ENCODE measurements around the gene RERE.
A peak's percentile ranks its signal among the peaks of the same experiment; 100 is the strongest.

Gene RERE

DNA sequence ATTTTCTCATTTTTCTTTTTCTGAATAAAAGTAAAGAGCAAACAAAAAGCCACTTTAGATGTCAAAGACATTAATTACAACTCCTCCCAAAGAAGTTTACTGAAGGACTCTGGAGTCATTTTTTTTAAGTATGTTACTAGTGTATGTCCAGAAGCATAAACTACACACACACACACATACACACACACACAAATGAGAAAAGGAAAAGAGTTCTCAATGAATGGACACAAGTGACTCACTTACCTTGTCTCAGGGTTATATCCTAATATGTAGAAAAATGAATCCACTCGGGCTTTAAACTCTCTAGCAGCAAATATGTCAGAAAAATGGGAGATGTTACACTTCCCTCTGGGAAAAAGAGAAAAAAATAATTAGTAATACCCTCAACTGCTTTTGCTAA is 276.5 kb downstream of the RERE start:
- DNase-seq (ENCODE audit: low read depth), result no peak

DNA sequence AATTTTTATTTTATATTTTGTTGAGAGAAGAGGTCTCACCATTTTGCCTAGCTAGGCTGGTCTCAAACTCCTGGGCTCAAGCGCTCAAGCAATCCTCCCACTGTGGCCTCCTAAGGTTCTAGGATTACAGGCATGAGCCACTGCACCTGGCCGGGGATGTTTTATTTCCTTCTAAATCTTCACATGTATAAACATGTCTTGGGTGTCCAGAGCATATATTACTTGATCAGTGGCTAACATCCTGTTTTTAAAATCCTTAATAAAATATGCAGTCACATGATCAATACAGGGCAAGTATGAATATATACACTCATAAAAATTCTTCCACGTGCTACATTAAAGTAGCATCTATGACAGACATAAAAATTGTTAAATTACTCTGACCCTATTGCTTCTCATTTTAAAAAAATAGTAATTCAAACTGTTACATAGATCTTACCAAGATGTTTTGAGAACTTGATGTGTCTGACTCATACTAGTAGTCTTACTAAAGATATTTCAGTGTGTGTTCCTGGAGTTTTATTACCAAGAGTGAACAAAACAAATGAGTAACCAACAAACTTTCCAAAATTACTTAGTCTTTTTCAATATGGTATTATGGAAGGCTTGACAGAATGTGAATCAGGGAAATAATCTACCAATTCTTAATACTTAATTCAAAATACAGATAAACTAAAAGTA is 277.0 kb downstream of the RERE start:
- DNase-seq (ENCODE audit: low read depth), result no peak

DNA sequence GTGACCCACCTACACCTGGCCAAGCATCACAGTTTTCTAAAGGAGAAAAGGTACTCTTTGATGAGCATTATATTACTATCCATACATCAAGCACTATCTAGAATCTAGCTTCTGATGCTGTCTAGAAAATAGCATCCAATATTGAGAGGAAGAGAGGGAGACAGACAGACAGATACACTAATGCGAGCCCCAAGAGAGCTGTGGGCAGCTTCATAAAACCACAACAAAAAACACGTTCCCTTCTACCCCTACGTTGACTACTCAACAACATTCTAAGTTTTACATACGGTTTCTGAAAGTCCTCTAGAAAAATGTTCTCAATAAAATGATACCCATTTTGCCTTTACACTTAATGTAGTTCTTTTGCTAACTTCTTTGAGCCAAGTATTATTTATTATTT is 277.8 kb downstream of the RERE start:
- no peak for DNase-seq (ENCODE audit: low read depth)

DNA sequence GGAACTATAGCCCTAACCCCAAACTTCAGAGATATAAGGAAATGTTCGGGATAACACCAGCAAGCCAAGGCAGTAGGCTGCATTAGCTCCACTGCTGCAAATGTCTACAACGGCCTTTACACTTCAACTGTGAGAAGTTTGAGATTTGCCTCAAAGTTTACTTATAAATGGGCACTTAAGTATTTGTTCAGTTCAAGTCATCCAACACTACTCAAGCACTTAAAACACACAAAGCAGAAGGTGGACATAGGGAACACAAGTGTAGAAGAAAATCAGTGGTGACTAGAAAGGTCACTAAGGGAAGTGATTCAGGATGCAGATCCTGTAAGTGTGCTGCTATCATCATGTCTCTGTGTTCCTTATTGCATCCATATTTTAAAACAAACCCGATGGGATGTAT is 278.9 kb downstream of the RERE start:
- no peak for DNase-seq (ENCODE audit: low read depth)

DNA sequence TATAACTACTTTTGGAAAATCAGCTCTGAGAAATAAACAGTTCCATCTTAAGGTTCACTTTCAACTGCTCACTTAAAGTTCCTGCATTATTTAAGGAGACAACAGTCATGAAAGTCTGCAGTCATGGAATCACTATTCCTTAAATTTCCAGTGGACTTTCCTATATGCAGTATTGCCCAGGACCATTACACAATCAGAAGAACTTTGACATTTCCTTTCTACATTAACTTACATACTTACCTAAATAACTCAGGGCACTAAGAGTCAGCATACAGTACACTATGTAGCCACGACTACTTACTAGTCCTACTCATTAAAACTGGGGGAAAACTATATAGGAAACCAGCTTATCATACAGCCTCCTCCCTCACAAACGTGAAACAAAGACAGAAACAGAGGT is 279.4 kb downstream of the RERE start:
- no peak for DNase-seq (ENCODE audit: low read depth)

DNA sequence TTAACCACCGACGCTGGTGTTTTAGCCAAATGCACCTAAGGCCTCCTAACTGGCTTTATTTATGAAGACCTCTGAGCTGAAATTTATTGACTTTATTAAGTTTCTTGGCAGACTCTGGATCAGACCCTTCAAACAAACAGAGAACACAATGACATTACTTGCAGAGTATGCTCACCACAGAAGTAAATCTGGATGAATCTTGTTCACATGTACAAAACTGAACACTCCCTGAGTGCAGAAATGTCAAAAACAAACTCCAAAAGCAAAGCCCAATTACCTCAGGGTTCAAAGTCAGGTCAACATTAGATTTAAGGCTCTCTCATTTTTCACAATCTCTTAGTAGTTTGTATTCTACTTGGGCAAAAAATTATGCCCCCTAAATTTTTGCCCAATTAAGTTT is 280.9 kb downstream of the RERE start:
- no peak for DNase-seq (ENCODE audit: low read depth)

DNA sequence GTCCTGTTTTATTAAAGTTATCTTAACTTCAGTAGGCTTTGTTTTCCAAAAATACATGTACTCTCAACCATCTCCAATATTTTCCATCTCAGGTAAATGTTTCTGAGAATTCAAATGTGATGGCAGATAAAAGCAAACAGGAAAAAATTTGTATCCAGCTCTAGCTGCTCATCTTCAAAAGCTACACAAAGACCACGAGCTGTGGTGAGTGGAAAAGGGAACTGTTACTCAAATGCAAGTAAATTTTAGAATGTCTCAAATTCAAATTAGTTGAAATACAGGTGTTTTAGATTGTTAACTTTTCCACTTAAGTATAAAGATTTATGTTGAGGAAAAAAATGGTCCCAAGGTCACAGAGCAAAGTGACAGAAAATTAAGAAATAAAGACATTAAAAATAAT is 283.5 kb downstream of the RERE start:
- no peak for DNase-seq (ENCODE audit: low read depth)

DNA sequence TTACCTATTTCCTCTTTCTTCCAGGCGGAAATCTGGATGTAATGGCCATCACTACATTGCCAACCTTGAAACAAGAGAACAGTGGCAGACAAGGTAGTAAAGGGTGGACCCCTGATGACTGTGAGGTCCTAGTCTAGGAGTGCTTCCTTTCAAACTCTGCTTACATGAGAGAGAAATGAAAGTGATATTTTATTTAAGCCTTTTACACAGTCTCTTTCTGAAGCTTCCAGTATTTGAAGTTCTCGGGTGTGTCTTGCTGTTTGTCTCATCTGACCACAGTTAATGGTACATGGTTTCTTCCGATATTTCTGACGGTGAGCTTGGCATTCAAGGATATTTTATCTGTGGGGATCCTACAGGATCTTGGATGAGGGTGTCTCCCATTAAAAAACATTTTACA is 284.3 kb downstream of the RERE start:
- DNase-seq (ENCODE audit: low read depth), result no peak

DNA sequence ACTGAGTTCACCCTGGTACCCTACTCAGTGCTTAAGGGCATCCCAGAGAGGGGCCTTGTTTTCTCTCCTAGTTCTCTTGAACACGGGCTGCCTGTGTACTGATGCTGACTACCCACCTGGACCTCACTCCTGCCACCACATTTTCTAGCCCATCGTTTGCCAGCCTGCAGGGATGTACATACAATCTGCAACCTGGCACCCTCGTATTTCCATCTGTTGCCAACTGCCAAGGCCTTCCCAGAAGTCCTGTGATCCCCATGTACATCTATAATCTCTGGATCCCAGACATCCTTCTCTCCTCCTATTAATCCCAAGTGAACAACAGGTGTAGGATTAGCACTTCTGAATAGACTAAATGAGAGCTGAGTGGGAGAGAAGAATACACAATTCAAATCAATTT is 287.5 kb downstream of the RERE start:
- no peak for DNase-seq (ENCODE audit: low read depth)

DNA sequence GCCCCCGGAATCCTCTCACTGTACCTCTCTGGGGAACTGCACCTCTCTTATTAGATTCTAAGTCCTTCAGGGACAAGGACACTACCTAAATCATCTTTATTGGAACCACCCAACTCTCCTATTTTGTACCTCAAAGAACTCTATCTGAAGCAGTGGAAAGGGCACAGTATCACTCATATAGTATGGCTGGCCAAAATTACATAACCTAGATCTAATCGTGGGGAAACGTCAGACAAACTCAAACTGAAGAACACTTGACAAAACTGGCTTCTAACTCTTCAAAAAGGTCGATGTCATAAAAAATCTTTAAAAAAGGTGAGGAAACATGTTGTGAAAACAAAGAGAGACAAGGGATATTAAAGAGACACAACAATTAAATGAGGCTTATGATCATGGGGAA is 289.5 kb downstream of the RERE start:
- no peak for DNase-seq (ENCODE audit: low read depth)

DNA sequence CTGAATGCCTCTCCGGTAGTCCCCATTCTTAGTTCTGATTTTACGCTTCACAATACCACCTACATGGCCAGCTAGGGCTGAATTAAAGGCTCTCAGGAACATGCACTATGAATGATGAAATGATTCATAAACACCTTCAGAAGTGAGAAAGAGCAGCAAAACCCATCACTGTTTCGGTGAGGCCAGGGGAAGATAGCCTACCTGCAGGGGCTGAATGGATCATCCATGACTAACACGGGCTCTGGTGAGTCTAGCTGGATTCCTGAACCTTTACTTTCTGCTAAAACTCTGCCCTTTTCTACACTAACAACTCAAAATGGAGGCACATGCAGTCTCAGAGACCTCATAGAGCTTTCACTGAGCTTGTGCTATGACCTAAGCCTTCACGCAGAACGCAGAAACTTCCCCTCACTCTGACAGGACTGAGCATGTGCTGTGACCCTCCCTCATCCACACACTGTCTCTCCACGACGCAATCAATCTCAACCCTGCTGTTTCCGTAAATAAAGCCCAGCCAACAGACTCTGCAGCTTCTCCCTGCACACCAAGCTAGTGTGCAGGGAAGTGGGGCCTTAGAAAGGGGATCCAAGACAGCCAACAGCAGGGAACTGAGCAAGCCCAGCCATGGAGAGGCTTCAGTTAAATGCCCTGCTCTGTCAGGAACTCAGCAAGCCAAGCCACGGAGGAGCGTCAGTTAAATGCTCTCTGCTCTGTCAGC is 291.7 kb downstream of the RERE start:
- DNase-seq (ENCODE audit: low read depth), result peak; percentile 70

DNA sequence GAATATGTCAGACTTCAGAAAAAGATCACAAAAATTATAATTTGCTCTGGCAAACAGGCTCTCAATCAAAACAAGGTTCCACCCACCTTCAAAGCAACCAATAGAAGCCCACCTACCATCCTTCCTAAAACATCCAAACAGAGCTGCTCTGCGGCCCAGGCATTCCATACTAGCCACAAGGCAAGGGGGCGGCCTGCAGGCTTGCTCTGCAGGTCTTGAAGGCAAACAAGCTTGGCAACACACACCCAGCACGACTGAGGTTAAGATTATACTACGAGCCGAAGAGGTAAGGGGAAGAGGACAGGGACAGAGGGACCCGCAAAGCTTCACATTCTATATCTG is 292.3 kb downstream of the RERE start:
- no peak for DNase-seq (ENCODE audit: low read depth)

DNA sequence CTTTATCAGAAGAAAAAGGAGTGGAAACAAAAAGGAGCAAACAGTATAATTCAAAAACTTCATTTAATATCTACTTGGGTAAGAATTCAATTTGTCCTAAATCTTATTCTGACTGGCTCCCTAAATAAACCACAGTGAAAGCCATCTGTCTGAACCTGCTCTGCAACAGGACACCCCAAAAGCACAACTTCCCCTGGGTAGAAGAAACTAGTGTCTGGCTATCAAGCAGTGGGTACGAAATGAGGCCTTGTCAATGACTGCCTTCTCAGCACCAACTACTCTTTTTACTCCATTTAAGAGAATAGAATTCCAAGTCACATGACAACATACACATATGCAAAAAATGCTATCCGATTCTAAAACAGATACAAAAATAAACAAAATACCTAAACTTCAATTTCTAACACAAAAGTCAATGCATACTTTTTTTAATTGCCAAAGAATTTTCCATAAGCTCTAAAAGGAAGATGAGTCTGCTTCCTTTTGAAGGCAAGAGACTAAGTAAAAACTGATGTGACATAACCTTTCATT is 292.7 kb downstream of the RERE start:
- DNase-seq (ENCODE audit: low read depth), result no peak

DNA sequence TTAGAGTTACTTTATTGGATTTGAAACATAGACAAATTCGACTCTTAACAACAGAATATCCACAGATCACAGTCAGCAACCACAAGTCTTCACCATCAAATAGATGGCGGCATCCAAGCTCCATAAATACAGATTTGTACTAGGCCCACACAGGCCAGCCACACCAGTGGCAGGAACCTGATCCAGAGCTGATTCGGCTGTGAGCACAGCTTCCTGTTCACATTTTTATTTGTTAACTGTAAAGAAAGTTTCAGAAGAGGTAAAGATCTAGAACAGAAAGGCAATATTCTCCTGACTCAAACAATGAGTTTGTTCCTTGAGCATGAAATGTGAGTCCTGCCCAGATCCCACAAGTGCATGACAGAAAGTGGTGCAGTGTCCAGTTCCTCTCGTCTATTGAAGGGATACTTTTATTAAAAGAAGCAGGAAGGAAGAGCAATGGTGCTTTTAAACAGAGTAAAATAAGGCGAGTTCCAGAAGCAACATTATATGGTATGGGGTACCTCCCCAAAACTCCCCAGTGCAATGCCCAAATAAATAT is 293.7 kb downstream of the RERE start:
- DNase-seq (ENCODE audit: low read depth), result no peak

DNA sequence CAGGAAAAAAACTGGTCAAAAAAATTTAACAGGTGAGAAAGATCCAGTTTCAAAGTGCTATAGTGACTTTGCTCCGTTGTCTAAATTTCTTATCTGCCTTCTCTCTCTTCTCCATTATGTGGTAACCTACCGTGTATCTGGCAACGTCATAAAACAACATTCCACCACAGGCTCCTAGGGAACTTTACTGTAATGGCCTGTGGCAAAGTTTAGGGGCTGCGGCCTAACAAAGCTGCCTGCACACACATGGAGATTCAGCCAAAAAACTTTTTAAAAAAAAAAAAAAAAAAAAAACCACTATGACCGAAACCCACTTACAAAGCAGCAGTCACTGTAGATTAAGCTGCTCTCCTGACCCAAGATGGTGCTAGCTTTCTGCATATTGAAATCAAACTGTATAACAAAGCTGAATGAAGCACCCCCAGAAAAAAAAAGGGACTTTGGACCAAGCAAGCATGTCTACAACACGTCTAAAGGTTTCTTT is 296.9 kb downstream of the RERE start:
- no peak for DNase-seq (ENCODE audit: low read depth)

DNA sequence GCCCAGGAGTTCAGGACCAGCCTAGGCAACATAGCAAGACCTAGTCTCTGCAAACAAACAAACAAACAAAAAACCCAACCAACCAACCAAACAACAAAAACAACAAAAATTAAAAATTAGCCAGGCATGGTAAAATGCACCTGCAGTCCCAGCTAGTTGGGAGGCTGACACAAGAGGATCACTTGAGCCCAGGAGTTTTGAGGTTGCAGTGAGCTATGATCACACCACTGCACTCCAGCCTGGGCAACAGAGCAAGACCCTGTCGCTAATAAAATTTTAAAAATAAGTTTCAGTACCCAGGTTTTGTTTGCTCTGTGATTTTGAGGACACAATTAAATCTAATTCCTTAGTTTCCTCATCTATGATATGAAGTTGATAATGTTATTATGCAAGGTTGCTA is 298.3 kb downstream of the RERE start:
- DNase-seq (ENCODE audit: low read depth), result no peak

DNA sequence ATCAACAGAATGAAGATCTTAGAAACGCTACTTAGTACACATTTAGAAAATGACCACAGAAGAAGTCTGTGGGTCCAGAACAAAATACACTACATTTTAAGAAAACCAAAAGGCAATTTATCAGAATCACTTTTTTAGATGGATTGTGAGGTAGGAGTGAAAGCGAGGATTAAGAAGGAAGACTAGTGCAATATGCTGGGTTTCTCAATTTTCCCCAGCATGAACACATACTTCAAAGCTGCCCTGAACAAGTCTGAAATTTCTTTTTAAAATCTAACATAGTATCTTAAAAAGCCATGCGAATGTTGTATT is 299.0 kb downstream of the RERE start:
- DNase-seq (ENCODE audit: low read depth), result no peak

DNA sequence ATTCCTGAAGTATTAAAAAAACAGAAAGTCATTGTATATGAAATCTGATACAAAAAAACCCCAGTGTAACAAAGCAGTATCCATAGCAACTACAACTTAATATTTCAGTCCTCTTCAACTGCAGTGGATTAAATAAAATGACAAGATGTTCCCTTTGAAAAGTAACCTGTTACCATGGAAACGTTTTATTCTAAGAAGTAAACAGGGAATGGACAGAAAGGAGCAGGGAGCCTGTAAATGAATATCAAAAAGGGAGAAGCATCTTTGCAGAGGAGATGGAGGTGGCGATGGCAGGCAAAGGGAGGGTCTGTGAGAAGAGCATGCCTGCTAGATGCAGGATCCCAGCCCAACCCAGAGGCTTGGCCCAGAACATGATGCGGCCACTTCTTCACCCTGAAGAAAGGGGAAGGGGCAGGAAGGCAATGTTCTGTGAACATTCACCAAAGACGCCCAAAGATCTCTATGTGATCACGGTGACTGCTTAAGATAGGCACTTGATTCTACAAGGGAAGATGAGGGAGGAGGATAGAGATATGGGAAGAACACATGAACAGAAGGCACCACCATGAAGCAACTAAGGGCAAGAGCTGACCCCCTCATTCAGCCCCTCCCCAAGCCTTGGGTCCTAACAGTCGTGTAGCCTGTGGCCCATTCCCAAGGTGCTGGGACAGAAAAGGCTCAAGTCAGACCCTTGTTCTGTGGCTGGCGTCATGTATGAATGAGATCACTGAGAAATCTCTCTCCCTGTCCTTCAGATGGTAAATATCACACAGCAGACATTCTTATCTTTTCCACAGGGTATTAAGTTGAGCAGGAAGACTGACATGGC is 299.6 kb downstream of the RERE start:
- DNase-seq (ENCODE audit: low read depth), result no peak

DNA sequence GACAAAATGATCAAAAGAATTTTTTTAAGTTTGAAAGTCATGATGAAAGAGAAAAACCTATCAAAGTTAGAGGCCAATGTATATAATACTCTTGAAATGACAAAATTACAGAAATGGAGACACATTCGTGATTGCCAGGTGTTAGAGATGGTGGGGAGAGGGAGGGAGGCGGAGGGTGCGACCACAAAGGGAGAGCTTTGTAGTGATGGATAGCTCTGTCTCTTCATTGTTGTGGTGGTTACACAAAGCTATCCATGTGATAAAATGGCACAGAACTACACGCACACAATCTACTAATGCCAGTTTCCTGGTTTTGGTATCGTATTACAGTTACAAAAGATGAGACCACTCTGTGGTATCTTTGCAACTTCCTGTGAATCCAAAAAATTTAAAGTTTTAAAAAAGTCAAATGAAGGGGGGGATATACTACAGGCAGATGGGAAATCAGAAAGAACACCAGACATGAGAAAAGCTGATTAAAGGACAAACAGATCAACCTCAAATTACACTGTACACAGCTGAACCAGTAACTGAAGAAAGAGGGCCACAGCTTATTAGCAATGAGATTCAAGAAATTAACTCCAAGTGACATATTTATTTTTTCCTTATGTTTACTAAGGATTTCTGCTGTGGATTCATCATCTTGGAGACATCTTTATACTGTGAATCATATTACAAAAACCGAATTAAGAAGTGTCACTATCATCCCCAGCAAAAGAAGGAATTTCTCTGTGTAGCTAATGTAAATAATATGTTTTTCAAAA is 300.5 kb downstream of the RERE start:
- no peak for DNase-seq (ENCODE audit: low read depth)

DNA sequence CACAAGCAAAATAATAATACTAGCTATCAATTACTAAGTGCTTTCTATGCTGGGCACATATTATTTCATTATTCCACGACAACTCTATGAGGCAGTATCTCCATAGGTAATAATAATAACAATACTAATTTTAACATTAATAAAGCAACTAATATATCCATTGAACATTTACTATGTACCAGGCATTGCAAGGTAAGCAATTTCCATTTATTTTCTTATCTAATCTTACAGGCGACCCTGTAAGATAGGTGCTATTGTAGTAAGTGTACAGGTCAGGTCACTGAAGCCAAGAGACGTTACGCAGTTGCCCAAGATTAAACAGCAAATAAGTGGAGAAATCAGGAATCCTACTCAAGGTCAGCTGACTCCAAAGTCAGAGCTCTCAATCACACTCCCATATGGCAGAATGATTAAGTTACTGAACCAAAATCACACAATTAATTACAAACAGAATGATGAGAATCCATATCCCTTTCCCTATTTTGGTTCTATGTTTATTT is 301.1 kb downstream of the RERE start:
- DNase-seq (ENCODE audit: low read depth), result no peak

DNA sequence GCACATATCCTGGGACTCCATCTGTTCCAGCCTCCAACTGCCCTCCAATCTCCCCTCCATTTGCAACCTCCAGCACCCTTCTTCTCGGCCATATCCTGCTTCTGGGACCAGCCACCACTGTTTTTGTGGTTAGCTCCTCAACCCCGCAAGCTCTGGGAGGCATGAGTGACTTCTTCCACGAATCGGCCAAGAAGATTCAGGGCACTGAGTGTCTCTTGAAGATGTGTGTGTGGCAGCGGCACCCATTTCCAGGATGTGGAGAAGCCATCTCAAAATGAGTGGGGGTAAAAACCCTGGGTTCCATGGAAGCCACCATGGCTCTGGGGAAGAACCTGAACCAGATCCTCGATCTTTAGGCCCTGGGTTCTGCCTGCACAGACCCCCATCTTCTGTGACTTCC is 304.9 kb downstream of the RERE start:
- no peak for DNase-seq (ENCODE audit: low read depth)

Measured in activated T-cell treated with anti-CD3 and anti-CD28 coated beads for 24 hours (primary cell).